ENCODE results near the gene RCC1.

DNA sequence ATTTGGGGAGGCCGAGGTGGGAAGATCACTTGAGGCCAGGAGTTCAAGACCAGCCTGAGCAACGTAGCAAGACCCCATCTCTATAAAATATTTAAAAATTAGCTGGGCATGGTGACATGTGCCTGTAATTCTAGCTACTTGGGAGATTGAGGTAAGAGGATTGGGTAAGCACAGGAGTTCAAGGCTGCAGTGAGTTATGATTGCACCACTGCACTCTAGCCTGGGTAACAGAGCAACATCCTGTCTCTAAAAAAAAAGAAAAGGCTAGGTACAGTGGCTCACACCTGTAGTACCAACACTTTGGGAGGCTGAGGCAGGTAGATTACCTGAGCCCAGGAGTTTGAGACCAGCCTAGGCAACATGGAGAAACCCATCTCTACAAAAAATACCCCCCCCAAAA is 35.7 kb upstream of the RCC1 start:
- TF ChIP-seq, protein P1, sequence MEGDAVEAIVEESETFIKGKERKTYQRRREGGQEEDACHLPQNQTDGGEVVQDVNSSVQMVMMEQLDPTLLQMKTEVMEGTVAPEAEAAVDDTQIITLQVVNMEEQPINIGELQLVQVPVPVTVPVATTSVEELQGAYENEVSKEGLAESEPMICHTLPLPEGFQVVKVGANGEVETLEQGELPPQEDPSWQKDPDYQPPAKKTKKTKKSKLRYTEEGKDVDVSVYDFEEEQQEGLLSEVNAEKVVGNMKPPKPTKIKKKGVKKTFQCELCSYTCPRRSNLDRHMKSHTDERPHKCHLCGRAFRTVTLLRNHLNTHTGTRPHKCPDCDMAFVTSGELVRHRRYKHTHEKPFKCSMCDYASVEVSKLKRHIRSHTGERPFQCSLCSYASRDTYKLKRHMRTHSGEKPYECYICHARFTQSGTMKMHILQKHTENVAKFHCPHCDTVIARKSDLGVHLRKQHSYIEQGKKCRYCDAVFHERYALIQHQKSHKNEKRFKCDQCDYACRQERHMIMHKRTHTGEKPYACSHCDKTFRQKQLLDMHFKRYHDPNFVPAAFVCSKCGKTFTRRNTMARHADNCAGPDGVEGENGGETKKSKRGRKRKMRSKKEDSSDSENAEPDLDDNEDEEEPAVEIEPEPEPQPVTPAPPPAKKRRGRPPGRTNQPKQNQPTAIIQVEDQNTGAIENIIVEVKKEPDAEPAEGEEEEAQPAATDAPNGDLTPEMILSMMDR (IDR thresholded peaks at IDR 0.05): no peak
- TF ChIP-seq EZH2 (IDR thresholded peaks at IDR 0.05): no peak
- no peak for TF ChIP-seq EZH2phosphoT487 (IDR thresholded peaks at IDR 0.05)
